DND-41 (cell line): ENCODE measurements around the gene SFMBT2.

ENCODE experiments used
- ATAC-seq: fragments of 200-7000 bp; cut with Tn5 transposase; 3 replicates; pipeline ENCODE4 v1.9.1; 2021; ENCODE audit warnings: low read depth; ENCODE audit not compliant: insufficient read depth
- DNase-seq: peaks from one replicate; pipeline ENCODE4 v3.0.0-alpha.2; 2020
- H2AFZ ChIP-seq: 2 replicates; pipeline ENCODE4 v1.6.0; 2012; ENCODE audit warnings: low read depth, low read length
- H3K27ac ChIP-seq: 2 replicates; pipeline ENCODE4 v1.5.1; 2012; ENCODE audit warnings: low read length, inconsistent platforms
- H3K27me3 ChIP-seq: fragments of 200-600 bp; sonication (generic); 2 replicates; pipeline ENCODE4 v1.6.0; 2012; ENCODE audit warnings: low read length, mild to moderate bottlenecking, inconsistent platforms; ENCODE audit not compliant: insufficient read depth, poor library complexity
- H3K36me3 ChIP-seq: 2 replicates; pipeline ENCODE4 v1.5.1; 2012; ENCODE audit warnings: low read length, inconsistent platforms; ENCODE audit not compliant: insufficient read depth
- H3K4me1 ChIP-seq: 2 replicates; pipeline ENCODE4 v1.5.1; 2012; ENCODE audit warnings: mild to moderate bottlenecking, low read length; ENCODE audit not compliant: insufficient read depth
- H3K4me2 ChIP-seq: 2 replicates; pipeline ENCODE4 v1.6.0; 2012; ENCODE audit warnings: mild to moderate bottlenecking, moderate library complexity, low read length, inconsistent platforms; ENCODE audit not compliant: insufficient read depth
- H3K4me3 ChIP-seq, 2 experiments: fragments of 200-600 bp in 1 of 2; shearing (Covaris generic) in 1 of 2; 2 replicates each; pipeline ENCODE4 v1.5.1; 2012 to 2016; ENCODE audit warnings: inconsistent platforms in 2 of 2, low read length in 2 of 2, mild to moderate bottlenecking in 2 of 2, low read depth in 1 of 2, moderate library complexity in 1 of 2
- H3K79me2 ChIP-seq: 2 replicates; pipeline ENCODE4 v1.6.0; 2012; ENCODE audit warnings: low read length, inconsistent platforms; ENCODE audit not compliant: insufficient read depth
- H3K9ac ChIP-seq: 2 replicates; pipeline ENCODE4 v1.6.0; 2012; ENCODE audit warnings: low read depth, mild to moderate bottlenecking, inconsistent platforms, low read length, moderate library complexity
- H3K9me3 ChIP-seq: 2 replicates; pipeline ENCODE4 v1.5.1; 2012; ENCODE audit warnings: low read length, moderate library complexity, mild to moderate bottlenecking, inconsistent platforms; ENCODE audit not compliant: insufficient read depth, severe bottlenecking
- H4K20me1 ChIP-seq: 2 replicates; pipeline ENCODE4 v1.6.0; 2012; ENCODE audit warnings: low read length; ENCODE audit not compliant: insufficient read depth
- EZH2 ChIP-seq: IDR thresholded peaks from 3 replicates; pipeline ENCODE4 v1.6.1; 2012; ENCODE audit warnings: borderline replicate concordance, low read depth, mild to moderate bottlenecking, moderate library complexity, low read length, inconsistent platforms; ENCODE audit not compliant: severe bottlenecking
- TF ChIP-seq, protein P1 (sequence below): IDR thresholded peaks from 2 replicates; pipeline ENCODE4 v1.5.1; 2012; ENCODE audit warnings: borderline replicate concordance, low read length, moderate library complexity, mild to moderate bottlenecking; ENCODE audit not compliant: poor library complexity, severe bottlenecking; ENCODE audit errors: extremely low read depth

SFMBT2 gene

GRCh38 chr10:7411671-7412128 is 866 bp upstream of the SFMBT2 start:
- no peak for DNase-seq
- H3K9me3 ChIP-seq = no peaks in the 10 kb centered on the region
- peaks cover 52% of the 10 kb centered on the region for H3K79me2 ChIP-seq
- peak overlapping the region in 1 of 2 experiments; percentile 77; a peak in 2 of 4 replicates for H3K4me3 ChIP-seq
- peak overlapping the region; percentile 70 for H3K4me2 ChIP-seq
- no peaks in the 10 kb centered on the region for H3K27me3 ChIP-seq
- peak overlapping the region; percentile 91 for H3K27ac ChIP-seq
- H3K36me3 ChIP-seq = peaks cover 14% of the 10 kb centered on the region; the same call in 1 of the 2 replicates
- peaks cover 30% of the 10 kb centered on the region for H3K4me1 ChIP-seq
- peak overlapping the region; percentile 94 for H2AFZ ChIP-seq
- peak overlapping the region; percentile 68 for H3K9ac ChIP-seq
- TF ChIP-seq EZH2 = no peak
- TF ChIP-seq, protein P1, sequence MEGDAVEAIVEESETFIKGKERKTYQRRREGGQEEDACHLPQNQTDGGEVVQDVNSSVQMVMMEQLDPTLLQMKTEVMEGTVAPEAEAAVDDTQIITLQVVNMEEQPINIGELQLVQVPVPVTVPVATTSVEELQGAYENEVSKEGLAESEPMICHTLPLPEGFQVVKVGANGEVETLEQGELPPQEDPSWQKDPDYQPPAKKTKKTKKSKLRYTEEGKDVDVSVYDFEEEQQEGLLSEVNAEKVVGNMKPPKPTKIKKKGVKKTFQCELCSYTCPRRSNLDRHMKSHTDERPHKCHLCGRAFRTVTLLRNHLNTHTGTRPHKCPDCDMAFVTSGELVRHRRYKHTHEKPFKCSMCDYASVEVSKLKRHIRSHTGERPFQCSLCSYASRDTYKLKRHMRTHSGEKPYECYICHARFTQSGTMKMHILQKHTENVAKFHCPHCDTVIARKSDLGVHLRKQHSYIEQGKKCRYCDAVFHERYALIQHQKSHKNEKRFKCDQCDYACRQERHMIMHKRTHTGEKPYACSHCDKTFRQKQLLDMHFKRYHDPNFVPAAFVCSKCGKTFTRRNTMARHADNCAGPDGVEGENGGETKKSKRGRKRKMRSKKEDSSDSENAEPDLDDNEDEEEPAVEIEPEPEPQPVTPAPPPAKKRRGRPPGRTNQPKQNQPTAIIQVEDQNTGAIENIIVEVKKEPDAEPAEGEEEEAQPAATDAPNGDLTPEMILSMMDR = no peak
- no peak for ATAC-seq
- H4K20me1 ChIP-seq = peaks cover 27% of the 10 kb centered on the region

DNA sequence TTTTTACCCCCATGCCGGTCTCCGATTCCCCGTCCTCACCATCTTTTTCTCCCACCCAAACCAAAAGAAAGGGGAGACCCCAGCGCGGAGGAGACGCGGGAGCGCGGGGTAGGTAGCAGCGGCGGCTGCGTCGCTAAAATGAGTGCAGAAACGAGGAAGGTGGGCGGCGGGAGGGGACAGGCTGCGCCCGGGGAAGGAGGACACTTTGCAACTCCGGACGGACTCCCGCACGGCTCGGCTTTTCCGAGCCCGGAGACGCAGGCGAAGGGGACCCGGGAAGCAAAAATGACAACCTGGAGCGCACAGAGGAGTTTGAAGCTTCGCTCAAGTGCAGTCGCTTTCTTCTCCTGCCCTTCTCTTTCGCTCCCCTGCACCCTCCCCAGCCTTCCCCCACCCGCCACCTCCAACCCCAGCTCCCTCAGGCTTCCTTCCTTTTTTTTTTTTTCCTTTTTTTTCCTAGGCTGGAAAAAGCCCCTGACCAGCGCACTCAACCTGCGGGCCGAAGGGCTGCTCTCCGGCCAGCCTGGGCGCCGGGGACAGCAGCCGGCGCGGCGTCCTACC is 453 bp downstream of the SFMBT2 start:
- Histone ChIP-seq H3K4me2 (peak overlapping the region; percentile 70), H3K4me3 (peak overlapping the region; percentile 77 to 90), H3K9me3 (no peaks in the 10 kb centered on the region), H3K79me2 (peaks cover 66% of the 10 kb centered on the region), H3K9ac (peak overlapping the region; percentile 68), H3K27me3 (no peaks in the 10 kb centered on the region), H3K27ac (peak overlapping the region; percentile 91), H2AFZ (peak overlapping the region; percentile 72), H3K36me3 (peaks cover 18% of the 10 kb centered on the region), H3K4me1 (peaks cover 36% of the 10 kb centered on the region), H4K20me1 (peaks cover 35% of the 10 kb centered on the region)
- no peak for TF ChIP-seq EZH2
- TF ChIP-seq, protein P1 = no peak
- peak; percentile 25 for ATAC-seq
- DNase-seq = peak; percentile 62

DNA sequence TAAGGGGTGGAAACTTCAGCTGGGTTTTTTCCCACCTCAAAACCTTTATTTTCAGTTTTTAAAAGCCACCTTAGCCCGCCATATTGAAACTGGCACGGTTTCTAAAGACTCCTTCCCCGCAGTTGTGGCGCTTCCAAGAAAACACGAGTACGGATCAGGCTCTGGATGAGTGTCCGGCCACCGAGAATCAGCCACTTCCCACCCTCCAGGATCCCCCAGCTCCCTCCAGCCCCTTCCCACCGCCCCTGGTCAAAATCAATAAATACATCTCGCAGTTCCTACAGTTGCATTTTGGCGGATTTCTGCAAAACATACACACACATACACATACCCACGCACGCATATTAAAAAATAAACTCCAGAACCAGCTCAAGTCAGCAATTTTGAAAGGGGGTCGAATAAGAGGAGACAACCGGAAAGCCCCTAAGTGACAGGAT is 1.1 kb downstream of the SFMBT2 start:
- Histone ChIP-seq H3K9ac (peak overlapping the region; percentile 68), H3K4me1 (peaks cover 43% of the 10 kb centered on the region), H4K20me1 (peaks cover 41% of the 10 kb centered on the region), H3K27ac (peak overlapping the region; percentile 91), H3K79me2 (peaks cover 72% of the 10 kb centered on the region), H3K4me3 (peak overlapping the region; percentile 77 to 90), H3K4me2 (peak overlapping the region; percentile 70), H3K36me3 (peaks cover 25% of the 10 kb centered on the region), H2AFZ (peak overlapping the region; percentile 72), H3K27me3 (no peaks in the 10 kb centered on the region), H3K9me3 (no peaks in the 10 kb centered on the region)
- ATAC-seq (no peak; the same call in 2 of the 3 replicates), DNase-seq (peak; percentile 42)
- TF ChIP-seq, protein P1 = no peak
- no peak for TF ChIP-seq EZH2
